ENCODE measurements around the gene FBXW2.

The FBXW2 gene

GRCh38 chr9:120757026-120757913 is 35.9 kb downstream of the FBXW2 start:
- no peak overlapping the region for H3K4me2 ChIP-seq
- TF ChIP-seq CTCF (conservative IDR thresholded peaks at IDR 0.05; ENCODE audit: low read depth, low read length): no peak
- no peak overlapping the region for H2AFZ ChIP-seq (ENCODE audit: low read depth)

GRCh38 chr9:120756531-120756930 is 36.7 kb downstream of the FBXW2 start:
- Histone ChIP-seq H3K36me3 (ENCODE audit: insufficient read depth) (no peaks in the 10 kb centered on the region), H3K27me3 (ENCODE audit: insufficient read depth, low read depth) (no peaks in the 10 kb centered on the region), H3K4me2 (no peak overlapping the region), H2AFZ (ENCODE audit: low read depth) (no peak overlapping the region), H3K79me2 (ENCODE audit: insufficient read depth, low read depth) (no peaks in the 10 kb centered on the region), H4K20me1 (ENCODE audit: insufficient read depth) (no peaks in the 10 kb centered on the region), H3K9ac (no peak overlapping the region), H3K4me1 (ENCODE audit: low read depth, poor library complexity, severe bottlenecking) (peaks cover 12% of the 10 kb centered on the region), H3K27ac (no peak overlapping the region), H3K4me3 (IDR thresholded peaks at IDR 0.05; ENCODE audit: insufficient read depth, low read depth, low read length) (no peak overlapping the region)
- TF ChIP-seq CTCF (conservative IDR thresholded peaks at IDR 0.05; ENCODE audit: low read depth, low read length): no peak

More at GRCh38 chr9:120757026-120757913, 35.9 kb downstream of the FBXW2 start:
- H3K79me2 ChIP-seq (ENCODE audit: insufficient read depth, low read depth): no peaks in the 10 kb centered on the region
- no peaks in the 10 kb centered on the region for H4K20me1 ChIP-seq (ENCODE audit: insufficient read depth)
- H3K27me3 ChIP-seq (ENCODE audit: insufficient read depth, low read depth): no peaks in the 10 kb centered on the region
- peaks cover 12% of the 10 kb centered on the region for H3K4me1 ChIP-seq (ENCODE audit: low read depth, poor library complexity, severe bottlenecking)
- no peaks in the 10 kb centered on the region for H3K36me3 ChIP-seq (ENCODE audit: insufficient read depth)
- no peak overlapping the region for H3K4me3 ChIP-seq (IDR thresholded peaks at IDR 0.05; ENCODE audit: insufficient read depth, low read depth, low read length)
- no peak overlapping the region for H3K9ac ChIP-seq
- no peak overlapping the region for H3K27ac ChIP-seq

- Histone ChIP-seq H3K9ac (no peak overlapping the region), H3K4me2 (no peak overlapping the region), H3K27ac (no peak overlapping the region)
These were observed 37.3 kb downstream of the FBXW2 start for GRCh38 chr9:120755810-120756434.

GRCh38 chr9:120755044-120755443 is 38.2 kb downstream of the FBXW2 start:
- TF ChIP-seq CTCF (conservative IDR thresholded peaks at IDR 0.05; ENCODE audit: low read depth, low read length): no peak
- Histone ChIP-seq H3K4me1 (ENCODE audit: low read depth, poor library complexity, severe bottlenecking) (peaks cover 12% of the 10 kb centered on the region), H3K36me3 (ENCODE audit: insufficient read depth) (no peaks in the 10 kb centered on the region), H3K27me3 (ENCODE audit: insufficient read depth, low read depth) (no peaks in the 10 kb centered on the region), H3K4me2 (no peak overlapping the region), H3K27ac (no peak overlapping the region), H4K20me1 (ENCODE audit: insufficient read depth) (no peaks in the 10 kb centered on the region), H3K79me2 (ENCODE audit: insufficient read depth, low read depth) (no peaks in the 10 kb centered on the region), H3K9ac (no peak overlapping the region), H2AFZ (ENCODE audit: low read depth) (no peak overlapping the region), H3K4me3 (IDR thresholded peaks at IDR 0.05; ENCODE audit: insufficient read depth, low read depth, low read length) (no peak overlapping the region)

More at GRCh38 chr9:120755810-120756434, 37.3 kb downstream of the FBXW2 start:
- Histone ChIP-seq H3K27me3 (ENCODE audit: insufficient read depth, low read depth) (no peaks in the 10 kb centered on the region), H4K20me1 (ENCODE audit: insufficient read depth) (no peaks in the 10 kb centered on the region), H2AFZ (ENCODE audit: low read depth) (no peak overlapping the region), H3K36me3 (ENCODE audit: insufficient read depth) (no peaks in the 10 kb centered on the region), H3K4me3 (IDR thresholded peaks at IDR 0.05; ENCODE audit: insufficient read depth, low read depth, low read length) (no peak overlapping the region), H3K79me2 (ENCODE audit: insufficient read depth, low read depth) (no peaks in the 10 kb centered on the region), H3K4me1 (ENCODE audit: low read depth, poor library complexity, severe bottlenecking) (peaks cover 12% of the 10 kb centered on the region)
- TF ChIP-seq CTCF (conservative IDR thresholded peaks at IDR 0.05; ENCODE audit: low read depth, low read length): peak; percentile 97
